Measurements from ENCODE around the gene AP2M1. TPM values are rescaled to one million over a fixed set of nuclear protein-coding genes. Genes with fewer than 3 reads are reported as not detected.
"Not testable (repeated sequence)": the region's sequence is repeated elsewhere in the genome, so short reads cannot be mapped to it uniquely, and the experiment has no call there.

The AP2M1 gene
- total RNA-seq, 1 donor from 2014 or later: 329 TPM

- DNase-seq (ENCODE audit: low read depth): peak; percentile 88
Measured at GRCh38 chr3:184156522-184156955, 18.1 kb upstream of the AP2M1 start.

GRCh38 chr3:184157206-184157605 lies 17.4 kb upstream of the AP2M1 start:
- no peak for DNase-seq (ENCODE audit: low read depth)

- no peak for DNase-seq (ENCODE audit: low read depth)
Measured at GRCh38 chr3:184158404-184158803, 16.3 kb upstream of the AP2M1 start.

- DNase-seq (ENCODE audit: low read depth): no peak
Measured at GRCh38 chr3:184160456-184160855, 14.2 kb upstream of the AP2M1 start.

GRCh38 chr3:184162571-184163070 lies 12.0 kb upstream of the AP2M1 start:
- DNase-seq (ENCODE audit: low read depth): not testable (repeated sequence)

- no peak for DNase-seq (ENCODE audit: low read depth)
Measured at GRCh38 chr3:184164648-184165330, 9.9 kb upstream of the AP2M1 start.

GRCh38 chr3:184165543-184165942 lies 9.1 kb upstream of the AP2M1 start:
- no peak for DNase-seq (ENCODE audit: low read depth)

- DNase-seq (ENCODE audit: low read depth): no peak
Measured at GRCh38 chr3:184166671-184167070, 8.0 kb upstream of the AP2M1 start.

- DNase-seq (ENCODE audit: low read depth): no peak
Measured at GRCh38 chr3:184167786-184168185, 6.9 kb upstream of the AP2M1 start.

- DNase-seq (ENCODE audit: low read depth): peak; percentile 96
Measured at GRCh38 chr3:184168363-184169120, 6.1 kb upstream of the AP2M1 start.

- DNase-seq (ENCODE audit: low read depth): no peak
Measured at GRCh38 chr3:184169896-184170875, 4.5 kb upstream of the AP2M1 start.

GRCh38 chr3:184171562-184171961 lies 3.1 kb upstream of the AP2M1 start:
- DNase-seq (ENCODE audit: low read depth): no peak

GRCh38 chr3:184172681-184173373 lies 1.8 kb upstream of the AP2M1 start:
- peak; percentile 68 for DNase-seq (ENCODE audit: low read depth)

- no peak for DNase-seq (ENCODE audit: low read depth)
Measured at GRCh38 chr3:184173374-184173722, 1.3 kb upstream of the AP2M1 start.

- DNase-seq (ENCODE audit: low read depth): no peak
Measured at GRCh38 chr3:184174284-184174645, 390 bp upstream of the AP2M1 start.

- DNase-seq (ENCODE audit: low read depth): no peak
Measured at GRCh38 chr3:184175506-184175905, 851 bp downstream of the AP2M1 start.

- DNase-seq (ENCODE audit: low read depth): no peak
Measured at GRCh38 chr3:184175981-184176376, 1.3 kb downstream of the AP2M1 start.

- peak; percentile 92 for DNase-seq (ENCODE audit: low read depth)
Measured at GRCh38 chr3:184176377-184177330, 2.0 kb downstream of the AP2M1 start.

GRCh38 chr3:184177331-184177731 lies 2.7 kb downstream of the AP2M1 start:
- peak; percentile 55 for DNase-seq (ENCODE audit: low read depth)
